ENCODE measurements around the gene NFIB.

- TF ChIP-seq CREB1 (IDR thresholded peaks at IDR 0.05) (no peak), ATF2 (IDR thresholded peaks at IDR 0.05; ENCODE audit: low read length) (no peak), CTCF (IDR thresholded peaks at IDR 0.05; ENCODE audit: control extremely low read depth in 1 of 3, insufficient read depth in 1 of 3, low read depth in 1 of 3, low read length in 3 of 3) (no peak), EP300 (IDR thresholded peaks at IDR 0.05; ENCODE audit: borderline replicate concordance in 1 of 2, low read depth in 2 of 2, low read length in 2 of 2) (no peak), NANOG (IDR thresholded peaks at IDR 0.05; ENCODE audit: insufficient read depth, low read depth, low read length, poor library complexity, severe bottlenecking) (no peak), EZH2 (IDR thresholded peaks at IDR 0.05; ENCODE audit: low read depth, low read length, severe bottlenecking) (no peak), JUND (IDR thresholded peaks at IDR 0.05; ENCODE audit: low read length) (no peak), POLR2A (IDR thresholded peaks at IDR 0.05; ENCODE audit: control extremely low read depth in 1 of 2, low read depth in 2 of 2, low read length in 2 of 2) (no peak), FOSL1 (IDR thresholded peaks at IDR 0.05; ENCODE audit: insufficient read depth, low read depth, low read length) (no peak), HDAC2 (IDR thresholded peaks at IDR 0.05; ENCODE audit: borderline replicate concordance in 1 of 2, low read depth in 2 of 2, low read length in 2 of 2) (no peak), CEBPB (IDR thresholded peaks at IDR 0.05; ENCODE audit: low read depth, low read length) (no peak), POLR2AphosphoS5 (IDR thresholded peaks at IDR 0.05; ENCODE audit: low read depth, low read length) (no peak), ZNF274 (IDR thresholded peaks at IDR 0.05; ENCODE audit: borderline replicate concordance, extremely low read depth, low read length) (no peak), TBP (IDR thresholded peaks at IDR 0.05; ENCODE audit: low read depth, low read length) (no peak)
Observed at GRCh38 chr9:14131356-14132088, 182.4 kb downstream of the NFIB start.
